ENCODE results near the gene FOXP1. TPM values are rescaled to one million over a fixed set of nuclear protein-coding genes. Genes with fewer than 3 reads are reported as not detected.

FOXP1 gene
- total and polyA plus RNA-seq, 9 of the 15 experiments (the other 6 are each of a cell fraction or from before 2014, with no cell fraction given), result 7.7 to 34.5 (median 13.7) TPM

DNA sequence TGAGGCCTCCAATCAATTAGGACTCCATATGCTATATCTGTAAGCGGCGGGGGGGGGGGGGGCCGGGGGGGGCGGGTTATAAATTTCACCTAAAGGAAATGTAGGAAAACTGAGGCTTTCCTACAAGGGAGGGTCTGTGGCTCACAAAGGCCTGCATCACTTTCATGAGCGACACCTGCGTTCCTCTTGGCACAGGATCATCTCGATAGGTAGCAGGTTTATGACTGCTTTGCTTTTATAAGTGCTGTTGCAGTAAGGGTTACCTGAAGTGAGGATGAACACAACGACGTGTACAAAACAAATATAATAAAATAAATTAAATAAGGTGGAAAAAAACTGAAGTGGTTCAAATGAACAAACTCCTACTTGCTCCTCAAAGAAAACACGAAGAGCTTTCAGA is 194.3 kb downstream of the FOXP1 start:
- H3K9ac ChIP-seq (ENCODE audit: insufficient read depth in 1 of 2, low read depth in 2 of 2, low read length in 2 of 2), result no peak overlapping the region
- H2AFZ ChIP-seq (ENCODE audit: low read depth, low read length), result no peak overlapping the region
- no peaks in the 10 kb centered on the region for H3K9me3 ChIP-seq (replicated peaks; ENCODE audit: control insufficient read depth, insufficient read depth, low read depth, low read length)
- no peaks in the 10 kb centered on the region for H3K9me1 ChIP-seq (ENCODE audit: control insufficient read depth, insufficient read depth, low read length)
- TF ChIP-seq CEBPG (CRISPR knock-in tag; IDR thresholded peaks at IDR 0.05) (no peak), CEBPG (tag; conservative IDR thresholded peaks at IDR 0.05 in 1 of 2, IDR thresholded peaks at IDR 0.05 in 1 of 2) (no peak), VEZF1 (CRISPR knock-in tag; IDR thresholded peaks at IDR 0.05) (peak; percentile 20; the same call in 1 of the 2 replicates)
- no peak for DNase-seq (ENCODE audit: extremely low read depth in 1 of 4, low spot score in 3 of 4)
- no peak overlapping the region for H3K4me3 ChIP-seq
- no peaks in the 10 kb centered on the region for H3K27me3 ChIP-seq (ENCODE audit: control insufficient read depth in 2 of 2, insufficient read depth in 2 of 2, low read length in 2 of 2)
- no peaks in the 10 kb centered on the region for H4K20me1 ChIP-seq (replicated peaks; ENCODE audit: control insufficient read depth, insufficient read depth, low read length)
- H3K4me2 ChIP-seq (ENCODE audit: insufficient read depth, low read length), result no peak overlapping the region
- POLR2A ChIA-PET, result interaction anchor here (1.7 kb wide), 1 partner anchor 8 kb away, joined by 3 read pairs; no protein-coding TSS in a partner anchor
- intact Hi-C loops (cut with micrococcal nuclease) (no loop called here), in situ Hi-C loops (cut with MboI) (no loop called here)
- no peak for FAIRE-seq
- WGBS (ENCODE audit: insufficient coverage, low coverage, missing lambda C conversion rate), result 72% methylated on average over 3 of the region's 10 CpGs
- peaks cover 0 to 31% of the 10 kb centered on the region in 2 experiments; a peak in 4 of 5 replicates for H3K4me1 ChIP-seq (replicated peaks in 1 of 2; ENCODE audit: control insufficient read depth in 2 of 2, insufficient read depth in 2 of 2, low read length in 2 of 2)
- CTCF ChIA-PET (ENCODE audit: low intra/inter-chr PET ratio), result no interaction called here
- H3K27ac ChIP-seq (ENCODE audit: extremely low read depth, low read depth, low read length), result no peak overlapping the region
- no peaks in the 10 kb centered on the region; the same call in 1 of the 3 replicates for H3K79me2 ChIP-seq (ENCODE audit: control insufficient read depth, insufficient read depth, low read length)
- ATAC-seq, result no peak
- BruUV-seq (replicated peaks), result no TSS peak
- no peaks in the 10 kb centered on the region for H3K36me3 ChIP-seq (ENCODE audit: control insufficient read depth, insufficient read depth, low read length)
